ENCODE measurements around the gene ECD. TPM values are rescaled to one million over a fixed set of nuclear protein-coding genes. Genes with fewer than 3 reads are reported as not detected.

The ECD gene
- total and polyA plus RNA-seq, 2 of the 4 experiments (the other 2 are of a cell fraction): 22.1 to 32.8 TPM

GRCh38 chr10:73088304-73088703 lies 79.5 kb downstream of the ECD start:
- no TSS peak for BruUV-seq (replicated peaks)

More at GRCh38 chr10:73088304-73088703, 79.5 kb downstream of the ECD start:
- H3K56ac ChIP-seq (ENCODE audit: extremely low read depth, insufficient read depth, low read length): no peak overlapping the region
- TF ChIP-seq BHLHE40 (IDR thresholded peaks at IDR 0.05; ENCODE audit: low read depth, low read length): no peak
- TF ChIP-seq, protein P1, sequence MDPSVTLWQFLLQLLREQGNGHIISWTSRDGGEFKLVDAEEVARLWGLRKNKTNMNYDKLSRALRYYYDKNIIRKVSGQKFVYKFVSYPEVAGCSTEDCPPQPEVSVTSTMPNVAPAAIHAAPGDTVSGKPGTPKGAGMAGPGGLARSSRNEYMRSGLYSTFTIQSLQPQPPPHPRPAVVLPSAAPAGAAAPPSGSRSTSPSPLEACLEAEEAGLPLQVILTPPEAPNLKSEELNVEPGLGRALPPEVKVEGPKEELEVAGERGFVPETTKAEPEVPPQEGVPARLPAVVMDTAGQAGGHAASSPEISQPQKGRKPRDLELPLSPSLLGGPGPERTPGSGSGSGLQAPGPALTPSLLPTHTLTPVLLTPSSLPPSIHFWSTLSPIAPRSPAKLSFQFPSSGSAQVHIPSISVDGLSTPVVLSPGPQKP (IDR thresholded peaks at IDR 0.05; ENCODE audit: borderline replicate concordance, low read depth, low read length): no peak
- no peak for TF ChIP-seq MXI1 (IDR thresholded peaks at IDR 0.05; ENCODE audit: borderline replicate concordance, low read depth, low read length)
- no peak for TF ChIP-seq MAFK (IDR thresholded peaks at IDR 0.05; ENCODE audit: low read depth, low read length)
- no peak for TF ChIP-seq RFX5 (IDR thresholded peaks at IDR 0.05; ENCODE audit: low read depth, low read length)
- TF ChIP-seq, protein P2, sequence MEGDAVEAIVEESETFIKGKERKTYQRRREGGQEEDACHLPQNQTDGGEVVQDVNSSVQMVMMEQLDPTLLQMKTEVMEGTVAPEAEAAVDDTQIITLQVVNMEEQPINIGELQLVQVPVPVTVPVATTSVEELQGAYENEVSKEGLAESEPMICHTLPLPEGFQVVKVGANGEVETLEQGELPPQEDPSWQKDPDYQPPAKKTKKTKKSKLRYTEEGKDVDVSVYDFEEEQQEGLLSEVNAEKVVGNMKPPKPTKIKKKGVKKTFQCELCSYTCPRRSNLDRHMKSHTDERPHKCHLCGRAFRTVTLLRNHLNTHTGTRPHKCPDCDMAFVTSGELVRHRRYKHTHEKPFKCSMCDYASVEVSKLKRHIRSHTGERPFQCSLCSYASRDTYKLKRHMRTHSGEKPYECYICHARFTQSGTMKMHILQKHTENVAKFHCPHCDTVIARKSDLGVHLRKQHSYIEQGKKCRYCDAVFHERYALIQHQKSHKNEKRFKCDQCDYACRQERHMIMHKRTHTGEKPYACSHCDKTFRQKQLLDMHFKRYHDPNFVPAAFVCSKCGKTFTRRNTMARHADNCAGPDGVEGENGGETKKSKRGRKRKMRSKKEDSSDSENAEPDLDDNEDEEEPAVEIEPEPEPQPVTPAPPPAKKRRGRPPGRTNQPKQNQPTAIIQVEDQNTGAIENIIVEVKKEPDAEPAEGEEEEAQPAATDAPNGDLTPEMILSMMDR (conservative IDR thresholded peaks at IDR 0.05; ENCODE audit: low read depth, low read length): no peak
- no peak for TF ChIP-seq MAZ (IDR thresholded peaks at IDR 0.05; ENCODE audit: borderline replicate concordance, low read depth, low read length)
- no peak for TF ChIP-seq RAD21 (IDR thresholded peaks at IDR 0.05; ENCODE audit: low read length)
- TF ChIP-seq FOS (IDR thresholded peaks at IDR 0.05; ENCODE audit: low read depth, low read length): no peak
- TF ChIP-seq CHD1 (IDR thresholded peaks at IDR 0.05; ENCODE audit: low read depth, low read length): no peak
- H2AFZ ChIP-seq (replicated peaks; ENCODE audit: low read length, poor library complexity): no peak overlapping the region
- intact Hi-C loops (cut with micrococcal nuclease) (no loop called here), in situ Hi-C loops (cut with MboI; ENCODE audit: low sequenced_read_pairs) (no loop called here), dilution Hi-C loops (cut with HindIII; ENCODE audit: low sequenced_read_pairs, unreplicated experiment) (no loop called here)
- no peak overlapping the region for H3K18ac ChIP-seq (ENCODE audit: low read depth, low read length)
- peaks cover 4% of the 10 kb centered on the region for H3K36me3 ChIP-seq (ENCODE audit: control insufficient read depth, insufficient read depth, low read length)
- peak overlapping the region; percentile 42; the same call in 1 of the 2 replicates for H3K4me2 ChIP-seq (ENCODE audit: low read depth, low read length)
- no peak for DNase-seq
- ChIA-PET POLR2A (ENCODE audit: unreplicated experiment) (no interaction called here), CTCF (no interaction called here)
- peaks cover 13% of the 10 kb centered on the region for H3K4me1 ChIP-seq (ENCODE audit: control insufficient read depth, insufficient read depth, low read length)
- H3K9me1 ChIP-seq (ENCODE audit: insufficient read depth, low read length): peaks cover 7% of the 10 kb centered on the region
- H3K4me3 ChIP-seq (ENCODE audit: insufficient read depth, low read depth, low read length): no peak overlapping the region
- no peak overlapping the region for H3K14ac ChIP-seq (replicated peaks; ENCODE audit: low read depth, low read length)
- no peak overlapping the region for H2AK5ac ChIP-seq (ENCODE audit: low read depth, low read length)
- H3K9me3 ChIP-seq (ENCODE audit: control insufficient read depth, insufficient read depth, low read length): no peaks in the 10 kb centered on the region
- H2BK15ac ChIP-seq (ENCODE audit: low read depth, low read length): no peak overlapping the region
- no peak overlapping the region for H3K23ac ChIP-seq (ENCODE audit: low read depth, low read length)
- no peak overlapping the region for H4K5ac ChIP-seq (ENCODE audit: low read depth, low read length)
- no peak overlapping the region for H2BK20ac ChIP-seq (ENCODE audit: low read depth, low read length)
- peaks cover 80% of the 10 kb centered on the region for H4K20me1 ChIP-seq (ENCODE audit: insufficient read depth, low read length)
- no peak overlapping the region for H2BK120ac ChIP-seq (ENCODE audit: low read depth, low read length)
- no peak overlapping the region for H3K9ac ChIP-seq (ENCODE audit: low read depth, low read length)
- H3K27ac ChIP-seq (ENCODE audit: insufficient read depth, low read length): no peak overlapping the region
- no peaks in the 10 kb centered on the region for H3K27me3 ChIP-seq (ENCODE audit: control insufficient read depth, insufficient read depth, low read length)
- no peak overlapping the region for H2AK9ac ChIP-seq (replicated peaks; ENCODE audit: low read depth, low read length, poor library complexity)
- H4K8ac ChIP-seq (ENCODE audit: low read depth in 2 of 2, low read length in 2 of 2): no peak overlapping the region
- H3K4ac ChIP-seq (ENCODE audit: low read depth, low read length): no peak overlapping the region
- no peak overlapping the region for H2BK5ac ChIP-seq (ENCODE audit: low read depth, low read length, poor library complexity, severe bottlenecking)
- H3K79me1 ChIP-seq (ENCODE audit: low read depth in 1 of 2, low read length in 2 of 2): peaks cover 0 to 62% of the 10 kb centered on the region in 2 experiments; a peak in 3 of 4 replicates
- ATAC-seq (ENCODE audit: low read depth): no peak
- no peak overlapping the region for H4K91ac ChIP-seq (ENCODE audit: insufficient read depth, low read depth, low read length)
